Ovary (tissue), 1 donor: ENCODE data around the gene SLC29A1.

Source experiments
- EP300 ChIP-seq: sonication (generic); formaldehyde crosslinking; IDR thresholded peaks from one replicate; pipeline ENCODE4 v1.6.1; 2017; ENCODE audit warnings: antibody characterized with exemption
- POLR2A ChIP-seq: fragments of 450-650 bp; IDR thresholded peaks from one replicate; pipeline ENCODE4 v1.6.1; 2017; ENCODE audit warnings: antibody characterized with exemption, mild to moderate bottlenecking, moderate library complexity

GRCh38 chr6:44273617-44274016, 50.2 kb downstream of the SLC29A1 start:
- TF ChIP-seq POLR2A (no peak), EP300 (no peak)
